ENCODE measurements around the gene AP4M1.

Gene AP4M1

DNA sequence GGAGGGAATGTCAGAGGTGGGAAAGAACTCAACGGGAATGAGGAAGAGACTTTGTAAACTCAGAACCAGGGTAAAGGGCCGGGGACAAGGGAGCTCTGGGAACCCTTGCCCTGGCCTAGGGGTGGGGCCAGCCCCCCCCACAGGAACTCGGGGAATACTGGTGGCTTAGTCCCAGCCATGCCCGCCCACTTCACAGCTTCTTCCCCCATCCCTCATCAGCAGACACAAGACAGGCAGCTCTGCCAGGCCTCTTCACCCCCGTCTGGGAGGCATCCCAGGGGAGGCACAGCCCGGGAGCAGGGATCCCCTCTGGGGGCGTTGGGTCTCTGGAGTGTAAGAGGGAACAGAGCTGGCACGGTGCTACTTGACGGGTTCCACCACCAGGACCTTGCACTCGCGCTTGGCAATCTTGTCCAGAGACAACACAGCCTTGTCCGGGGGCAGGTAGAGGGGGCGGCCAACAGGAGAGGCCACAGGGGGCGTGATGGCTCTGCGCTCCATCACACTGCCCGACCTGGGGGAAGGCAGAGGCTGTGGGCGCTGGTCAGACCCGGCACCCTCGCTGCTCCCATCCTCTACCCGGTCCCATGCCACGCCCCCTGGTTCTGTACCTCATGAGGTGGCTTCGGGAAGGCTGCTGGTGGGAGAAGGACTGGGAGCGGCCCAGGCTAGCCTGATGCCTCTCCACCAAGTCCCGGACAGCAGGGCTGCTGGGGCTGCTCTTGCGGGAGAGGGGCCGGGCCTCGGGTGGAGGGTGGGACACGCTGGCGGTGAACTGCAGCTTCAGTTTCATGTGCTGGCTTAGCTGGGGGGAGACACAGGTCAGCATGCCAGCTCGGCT is 53.4 kb downstream of the AP4M1 start:
- TF ChIP-seq EZH2 (optimal IDR thresholded peaks at IDR 0.05; ENCODE audit: low read depth, low read length) (no peak), EZH2phosphoT487 (IDR thresholded peaks at IDR 0.05; ENCODE audit: low read length) (no peak)
- TF ChIP-seq, protein P1, sequence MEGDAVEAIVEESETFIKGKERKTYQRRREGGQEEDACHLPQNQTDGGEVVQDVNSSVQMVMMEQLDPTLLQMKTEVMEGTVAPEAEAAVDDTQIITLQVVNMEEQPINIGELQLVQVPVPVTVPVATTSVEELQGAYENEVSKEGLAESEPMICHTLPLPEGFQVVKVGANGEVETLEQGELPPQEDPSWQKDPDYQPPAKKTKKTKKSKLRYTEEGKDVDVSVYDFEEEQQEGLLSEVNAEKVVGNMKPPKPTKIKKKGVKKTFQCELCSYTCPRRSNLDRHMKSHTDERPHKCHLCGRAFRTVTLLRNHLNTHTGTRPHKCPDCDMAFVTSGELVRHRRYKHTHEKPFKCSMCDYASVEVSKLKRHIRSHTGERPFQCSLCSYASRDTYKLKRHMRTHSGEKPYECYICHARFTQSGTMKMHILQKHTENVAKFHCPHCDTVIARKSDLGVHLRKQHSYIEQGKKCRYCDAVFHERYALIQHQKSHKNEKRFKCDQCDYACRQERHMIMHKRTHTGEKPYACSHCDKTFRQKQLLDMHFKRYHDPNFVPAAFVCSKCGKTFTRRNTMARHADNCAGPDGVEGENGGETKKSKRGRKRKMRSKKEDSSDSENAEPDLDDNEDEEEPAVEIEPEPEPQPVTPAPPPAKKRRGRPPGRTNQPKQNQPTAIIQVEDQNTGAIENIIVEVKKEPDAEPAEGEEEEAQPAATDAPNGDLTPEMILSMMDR (IDR thresholded peaks at IDR 0.05; ENCODE audit: low read length), result no peak
- Histone ChIP-seq H3K79me2 (ENCODE audit: low read length) (peaks cover 34% of the 10 kb centered on the region), H2AFZ (ENCODE audit: low read length) (no peak overlapping the region), H3K27ac (ENCODE audit: low read length) (no peak overlapping the region), H3K4me2 (ENCODE audit: low read depth, low read length) (no peak overlapping the region), H3K9me2 (replicated peaks; ENCODE audit: insufficient read depth, low read length) (no peaks in the 10 kb centered on the region), H3K4me1 (ENCODE audit: low read length) (peaks cover 13% of the 10 kb centered on the region), H3K27me3 (replicated peaks; ENCODE audit: insufficient read depth, low read length) (no peaks in the 10 kb centered on the region; the same call in 1 of the 2 replicates), H4K20me1 (ENCODE audit: insufficient read depth, low read length) (no peaks in the 10 kb centered on the region), H3K36me3 (replicated peaks; ENCODE audit: insufficient read depth, low read length) (no peaks in the 10 kb centered on the region), H3K9ac (ENCODE audit: low read length) (no peak overlapping the region), H3K4me3 (ENCODE audit: low read length) (no peak overlapping the region), H3F3A (ENCODE audit: insufficient read depth, low read length) (peaks cover 8% of the 10 kb centered on the region), H3K9me3 (replicated peaks; ENCODE audit: insufficient read depth, low read length) (no peaks in the 10 kb centered on the region)
- DNase-seq, result no peak

DNA sequence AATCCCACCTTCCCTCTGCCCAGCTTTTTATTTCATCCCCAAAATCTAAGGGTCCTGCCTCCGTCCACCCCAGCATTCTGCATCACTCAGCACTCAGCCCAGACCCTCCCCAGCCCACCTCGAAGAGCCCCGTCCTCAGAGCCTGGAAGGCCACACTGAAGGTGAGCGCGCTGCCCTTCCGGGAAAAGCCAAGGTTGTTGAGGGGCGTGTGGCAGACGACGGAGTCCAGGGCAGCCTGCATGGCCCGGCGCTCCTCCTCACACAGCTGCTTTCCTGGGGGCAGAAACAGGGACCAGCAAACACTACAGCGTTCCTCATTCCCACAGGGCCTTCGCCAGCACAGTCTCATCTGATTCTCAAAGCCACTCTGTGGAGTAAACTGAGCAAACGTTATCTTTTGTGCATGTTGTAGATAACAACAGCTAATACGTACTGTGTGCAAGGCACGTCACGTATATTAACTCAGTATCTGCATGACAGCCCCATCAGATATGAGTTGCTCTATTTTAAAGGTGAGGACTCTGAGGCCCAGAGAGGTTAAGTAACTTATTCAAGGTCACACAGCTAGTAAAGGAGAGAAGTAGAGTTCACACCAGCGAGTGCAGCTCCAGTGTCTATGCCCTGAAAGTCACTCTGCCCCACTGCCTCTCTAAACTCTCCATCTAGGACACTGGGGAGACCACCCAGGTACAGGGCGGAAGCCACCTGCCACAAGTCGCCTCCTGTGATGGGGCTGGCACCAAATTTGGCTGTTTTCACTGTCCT is 54.3 kb downstream of the AP4M1 start:
- Histone ChIP-seq H3K79me2 (ENCODE audit: low read length) (peaks cover 27% of the 10 kb centered on the region), H4K20me1 (ENCODE audit: insufficient read depth, low read length) (no peaks in the 10 kb centered on the region)
- no peak for DNase-seq

DNA sequence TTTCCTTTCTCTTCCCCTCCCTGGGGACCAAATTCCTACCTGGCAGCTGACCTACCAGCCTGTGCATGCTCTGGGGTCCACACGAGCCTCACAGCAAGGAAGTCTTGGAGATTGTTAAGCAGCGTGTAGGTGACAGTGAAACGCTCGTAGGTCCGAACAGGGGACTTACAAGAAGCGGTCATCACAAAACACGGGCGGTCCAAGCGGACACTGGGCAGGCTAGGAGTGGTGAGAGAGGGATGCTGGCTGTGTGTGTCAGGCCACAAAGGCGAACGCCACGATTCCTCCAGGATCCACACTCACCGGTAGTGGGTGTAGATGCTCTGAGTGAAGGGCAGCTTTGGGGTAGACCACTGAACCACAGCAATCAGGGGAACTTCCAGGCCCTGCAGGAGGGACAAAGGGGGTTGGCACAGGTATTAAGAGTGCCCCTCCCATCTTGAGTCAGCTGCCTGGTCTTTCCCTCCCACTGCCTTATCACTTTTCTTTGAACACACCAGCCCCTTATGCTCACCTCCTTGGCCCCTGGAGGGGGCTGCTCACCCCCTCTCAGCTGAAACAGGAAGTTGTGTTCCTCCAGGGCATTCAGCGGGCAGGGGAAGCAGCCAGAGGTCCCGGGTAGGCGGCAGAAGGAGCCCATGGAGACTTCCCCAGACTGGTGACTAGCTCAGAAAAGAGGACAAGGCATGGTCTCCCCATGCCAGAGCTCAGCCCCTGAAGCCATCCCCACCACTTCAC is 55.1 kb downstream of the AP4M1 start:
- H3K9me3 ChIP-seq (replicated peaks; ENCODE audit: insufficient read depth, low read length), result no peaks in the 10 kb centered on the region
- H3K27ac ChIP-seq (ENCODE audit: low read length), result no peak overlapping the region
- no peak overlapping the region for H3K9ac ChIP-seq (ENCODE audit: low read length)
- H3K4me2 ChIP-seq (ENCODE audit: low read depth, low read length), result no peak overlapping the region
- no peaks in the 10 kb centered on the region for H3K9me2 ChIP-seq (replicated peaks; ENCODE audit: insufficient read depth, low read length)
- H3K79me2 ChIP-seq (ENCODE audit: low read length), result peaks cover 27% of the 10 kb centered on the region
- TF ChIP-seq EZH2 (optimal IDR thresholded peaks at IDR 0.05; ENCODE audit: low read depth, low read length) (no peak), EZH2phosphoT487 (IDR thresholded peaks at IDR 0.05; ENCODE audit: low read length) (no peak)
- TF ChIP-seq, protein P1 (IDR thresholded peaks at IDR 0.05; ENCODE audit: low read length), result no peak
- H3F3A ChIP-seq (ENCODE audit: insufficient read depth, low read length), result peaks cover 3% of the 10 kb centered on the region
- no peaks in the 10 kb centered on the region for H4K20me1 ChIP-seq (ENCODE audit: insufficient read depth, low read length)
- H2AFZ ChIP-seq (ENCODE audit: low read length), result no peak overlapping the region
- H3K27me3 ChIP-seq (replicated peaks; ENCODE audit: insufficient read depth, low read length), result peaks cover 10% of the 10 kb centered on the region
- peaks cover 8% of the 10 kb centered on the region; the same call in 1 of the 2 replicates for H3K4me1 ChIP-seq (ENCODE audit: low read length)
- no peak for DNase-seq
- H3K4me3 ChIP-seq (ENCODE audit: low read length), result no peak overlapping the region
- no peaks in the 10 kb centered on the region for H3K36me3 ChIP-seq (replicated peaks; ENCODE audit: insufficient read depth, low read length)

More for the DNA sequence above, 54.3 kb downstream of the AP4M1 start:
- Histone ChIP-seq H3K36me3 (replicated peaks; ENCODE audit: insufficient read depth, low read length) (no peaks in the 10 kb centered on the region), H3K4me2 (ENCODE audit: low read depth, low read length) (no peak overlapping the region), H3K9ac (ENCODE audit: low read length) (no peak overlapping the region), H3K9me2 (replicated peaks; ENCODE audit: insufficient read depth, low read length) (no peaks in the 10 kb centered on the region), H3F3A (ENCODE audit: insufficient read depth, low read length) (peaks cover 3% of the 10 kb centered on the region), H2AFZ (ENCODE audit: low read length) (no peak overlapping the region), H3K27ac (ENCODE audit: low read length) (no peak overlapping the region), H3K27me3 (replicated peaks; ENCODE audit: insufficient read depth, low read length) (peaks cover 6% of the 10 kb centered on the region), H3K9me3 (replicated peaks; ENCODE audit: insufficient read depth, low read length) (no peaks in the 10 kb centered on the region), H3K4me1 (ENCODE audit: low read length) (peaks cover 8% of the 10 kb centered on the region; the same call in 1 of the 2 replicates), H3K4me3 (ENCODE audit: low read length) (no peak overlapping the region)
- no peak for TF ChIP-seq EZH2phosphoT487 (IDR thresholded peaks at IDR 0.05; ENCODE audit: low read length)
- TF ChIP-seq EZH2 (optimal IDR thresholded peaks at IDR 0.05; ENCODE audit: low read depth, low read length), result no peak
- TF ChIP-seq, protein P1 (IDR thresholded peaks at IDR 0.05; ENCODE audit: low read length), result no peak

Measured in MM.1S (cell line).